MCF 10A (cell line): ENCODE results near the gene INF2. TPM values are rescaled to one million over a fixed set of nuclear protein-coding genes. Genes with fewer than 3 reads are reported as not detected.

ENCODE experiments used
- BruUV-seq: library from RNA; stranded (reverse); fragments of 400-500 nt; replicated peaks from 2 replicates; lab custom pipeline; 2021; lab: Mats Ljungman, UMichigan
- CTCF ChIA-PET: fragments of 300-600 bp; sonication (Branson Sonifier 250); formaldehyde crosslinking; extraction: SDS; loops from one replicate; lab custom pipeline; 2021; ENCODE audit warnings: antibody characterized with exemption, inconsistent platforms; lab: Yijun Ruan, JAX
- POLR2A ChIA-PET: fragments of 300-600, 350-650 bp; sonication (Branson Sonifier 250); formaldehyde crosslinking; extraction: SDS; loops from one replicate; lab custom pipeline; 2020; ENCODE audit warnings: antibody characterized with exemption, inconsistent platforms; lab: Yijun Ruan, JAX
- DNase-seq: peaks from one replicate; pipeline ENCODE4 v3.0.0-alpha.2; 2018; ENCODE audit not compliant: unreplicated experiment
- H3K27ac Mint-ChIP-seq: one replicate; pipeline ENCODE4 v1.8.0; 2022; ENCODE audit warnings: mild to moderate bottlenecking, low read depth, mixed read lengths; ENCODE audit not compliant: unreplicated experiment
- H3K27me3 Mint-ChIP-seq: one replicate; pipeline ENCODE4 v1.8.0; 2022; ENCODE audit warnings: mixed read lengths; ENCODE audit not compliant: insufficient read depth, unreplicated experiment
- H3K36me3 Mint-ChIP-seq: one replicate; pipeline ENCODE4 v1.8.0; 2022; ENCODE audit warnings: mild to moderate bottlenecking, moderate library complexity, mixed read lengths; ENCODE audit not compliant: insufficient read depth, unreplicated experiment
- H3K4me1 Mint-ChIP-seq: one replicate; pipeline ENCODE4 v1.8.0; 2022; ENCODE audit warnings: mixed read lengths; ENCODE audit not compliant: insufficient read depth, unreplicated experiment
- H3K4me3 Mint-ChIP-seq: one replicate; pipeline ENCODE4 v1.8.0; 2022; ENCODE audit warnings: mild to moderate bottlenecking, moderate library complexity, mixed read lengths; ENCODE audit not compliant: unreplicated experiment
- H3K9me3 Mint-ChIP-seq: one replicate; pipeline ENCODE4 v1.8.0; 2022; ENCODE audit warnings: mixed read lengths; ENCODE audit not compliant: unreplicated experiment
- CTCF ChIP-seq: fragments of 200-600 bp; IDR thresholded peaks from one replicate; pipeline ENCODE4 v1.8.0; 2022; ENCODE audit warnings: antibody characterized with exemption, mild to moderate bottlenecking; ENCODE audit not compliant: unreplicated experiment
- intact Hi-C: fragments of 100-400 bp; cut with micrococcal nuclease; formaldehyde crosslinking; loops from 2 replicates; pipeline ENCODE4 v1.14.1; 2022
- total RNA-seq: library from RNA; stranded (reverse); gene quantifications from 2 replicates; pipeline ENCODE4 v1.2.3, GENCODE V29; 2022

Gene INF2
- total RNA-seq, 1 experiment from 2014 or later = 102 TPM

- Mint-ChIP-seq H3K27ac (no peak overlapping the region), H3K9me3 (no peaks in the 10 kb centered on the region), H3K27me3 (no peaks in the 10 kb centered on the region), H3K36me3 (peaks cover 44% of the 10 kb centered on the region), H3K4me1 (peaks cover 6% of the 10 kb centered on the region), H3K4me3 (no peak overlapping the region)
- no peak for DNase-seq
- BruUV-seq = no TSS peak
- intact Hi-C loops = no loop called here
- TF ChIP-seq CTCF = no peak
- ChIA-PET POLR2A (no interaction called here), CTCF (no interaction called here)
Measured at GRCh38 chr14:104704252-104704651, 14.8 kb downstream of the INF2 start.

GRCh38 chr14:104705340-104706047 lies 16.1 kb downstream of the INF2 start:
- BruUV-seq = no TSS peak
- POLR2A ChIA-PET = interaction anchor here (1.7 kb wide), 1 partner anchor 25 kb away, joined by 4 read pairs; no protein-coding TSS in a partner anchor
- CTCF ChIA-PET = interaction anchor here (1.2 kb wide), 1 partner anchor 17 kb away, joined by 4 read pairs; no protein-coding TSS in a partner anchor

GRCh38 chr14:104706733-104707607 lies 17.6 kb downstream of the INF2 start:
- no peak for TF ChIP-seq CTCF

More at GRCh38 chr14:104705340-104706047, 16.1 kb downstream of the INF2 start:
- Mint-ChIP-seq H3K9me3 (no peaks in the 10 kb centered on the region), H3K27ac (no peak overlapping the region), H3K4me3 (no peak overlapping the region), H3K36me3 (peaks cover 41% of the 10 kb centered on the region), H3K27me3 (no peaks in the 10 kb centered on the region), H3K4me1 (peaks cover 6% of the 10 kb centered on the region)
- no peak for TF ChIP-seq CTCF
- intact Hi-C loops = no loop called here
- no peak for DNase-seq

More at GRCh38 chr14:104706733-104707607, 17.6 kb downstream of the INF2 start:
- no peaks in the 10 kb centered on the region for H3K9me3 Mint-ChIP-seq
- no peak overlapping the region for H3K27ac Mint-ChIP-seq
- peaks cover 40% of the 10 kb centered on the region for H3K36me3 Mint-ChIP-seq
- no peak for DNase-seq
- H3K27me3 Mint-ChIP-seq = no peaks in the 10 kb centered on the region
- POLR2A ChIA-PET = interaction anchor here (0.6 to 1.5 kb wide), 3 partner anchors 9 to 29 kb away, joined by 3 to 4 read pairs (median 4); no protein-coding TSS in a partner anchor
- BruUV-seq = no TSS peak
- H3K4me3 Mint-ChIP-seq = no peak overlapping the region
- CTCF ChIA-PET = interaction anchor here (1.2 kb wide), 1 partner anchor 15 kb away, joined by 4 read pairs; no protein-coding TSS in a partner anchor
- intact Hi-C loops = no loop called here
- peaks cover 6% of the 10 kb centered on the region for H3K4me1 Mint-ChIP-seq
